HepG2 (cell line): ENCODE measurements around the gene ODAM. TPM values are rescaled to one million over a fixed set of nuclear protein-coding genes. Genes with fewer than 3 reads are reported as not detected.
A peak's percentile ranks its signal among the peaks of the same experiment; 100 is the strongest.

Experiments
- BORCS8-MEF2B ChIP-seq: sonication (generic); formaldehyde crosslinking; IDR thresholded peaks from 2 replicates; pipeline ENCODE4 v1.8.0; 2022; ENCODE audit warnings: mild to moderate bottlenecking, missing genetic modification reagents
- CCDC6 ChIP-seq: sonication (generic); formaldehyde crosslinking; IDR thresholded peaks from 2 replicates; pipeline ENCODE4 v1.8.1; 2022; ENCODE audit warnings: mild to moderate bottlenecking, missing genetic modification reagents, moderate library complexity
- FOSL1 ChIP-seq: sonication (generic); formaldehyde crosslinking; IDR thresholded peaks from 2 replicates; pipeline ENCODE4 v1.9.0; 2021; ENCODE audit warnings: missing genetic modification reagents, borderline replicate concordance
- HNRNPH1 ChIP-seq: fragments of 200-400 bp; formaldehyde crosslinking; optimal IDR thresholded peaks from 2 replicates; pipeline ENCODE3; 2017; ENCODE audit warnings: mild to moderate bottlenecking, low read depth, low read length
- HNRNPK ChIP-seq: fragments of 200-400 bp; formaldehyde crosslinking; IDR thresholded peaks from 2 replicates; pipeline ENCODE4 v1.6.1; 2018; ENCODE audit warnings: low read length, low read depth, moderate library complexity, mild to moderate bottlenecking; ENCODE audit not compliant: poor library complexity, severe bottlenecking
- NFAT5 ChIP-seq: sonication (generic); formaldehyde crosslinking; IDR thresholded peaks from 2 replicates; pipeline ENCODE4 v1.4.0; 2020; ENCODE audit warnings: missing genetic modification reagents
- NFKB2 ChIP-seq: sonication (generic); formaldehyde crosslinking; IDR thresholded peaks from 2 replicates; pipeline ENCODE4 v1.4.0; 2020; ENCODE audit warnings: missing genetic modification reagents, borderline replicate concordance
- PRPF4 ChIP-seq: fragments of 200-400 bp; formaldehyde crosslinking; IDR thresholded peaks from 2 replicates; pipeline ENCODE4 v1.6.1; 2016; ENCODE audit warnings: low read length, low read depth; ENCODE audit not compliant: poor library complexity, severe bottlenecking
- SMC3 ChIP-seq: IDR thresholded peaks from 2 replicates; pipeline ENCODE4 v1.6.1; 2011; ENCODE audit warnings: low read length, improper control_type of control experiment
- ZNF552 ChIP-seq: sonication (generic); formaldehyde crosslinking; IDR thresholded peaks from 2 replicates; pipeline ENCODE4 v1.9.0; 2022; ENCODE audit warnings: missing genetic modification reagents, mild to moderate bottlenecking, borderline replicate concordance
- ZNF879 ChIP-seq: sonication (generic); formaldehyde crosslinking; IDR thresholded peaks from 2 replicates; pipeline ENCODE4 v1.8.1; 2023; ENCODE audit warnings: missing genetic modification reagents
- ZXDC ChIP-seq: sonication (generic); formaldehyde crosslinking; IDR thresholded peaks from 2 replicates; pipeline ENCODE4 v1.5.0; 2020; ENCODE audit warnings: mild to moderate bottlenecking, missing genetic modification reagents
- polyA plus RNA-seq, 8 experiments: library from polyadenylated mRNA; depleted of rRNA in 3 of 8; stranded (reverse) in 7 of 8; unstranded in 1 of 8; fragments of >200 nt; fragmentation: Illumina TruSeq in 4 of 8; extraction: Trizol in 4 of 8; gene quantifications; 2 replicates each; pipeline versions ENCODE4 v1.2.1 to v1.2.3, GENCODE V29; 2011 to 2016; ENCODE audit warnings: low read depth in 4 of 8, missing spikeins in 1 of 8, mixed read lengths in 1 of 8; ENCODE audit not compliant: insufficient read depth in 1 of 8
- total RNA-seq, 5 experiments: library from RNA; depleted of rRNA; stranded (reverse); fragments of >200 nt; fragmentation: Illumina TruSeq; extraction: Trizol; gene quantifications; 2 replicates each; pipeline ENCODE4 v1.2.3, GENCODE V29; 2016; ENCODE audit warnings: low read depth in 1 of 5
- TF ChIP-seq, protein P1 (sequence below): sonication (generic); formaldehyde crosslinking; IDR thresholded peaks from 2 replicates; pipeline ENCODE4 v1.4.0; 2020; ENCODE audit warnings: missing genetic modification reagents
- TF ChIP-seq, protein P2 (sequence below): IDR thresholded peaks from 2 replicates; pipeline ENCODE4 v1.6.1; 2016; ENCODE audit warnings: mild to moderate bottlenecking, missing biosample characterization, missing genetic modification reagents
- TF ChIP-seq, protein P3 (sequence below): sonication (generic); formaldehyde crosslinking; IDR thresholded peaks from 2 replicates; pipeline ENCODE4 v1.8.1; 2022; ENCODE audit warnings: mild to moderate bottlenecking, missing genetic modification reagents

Gene ODAM
- total and polyA plus RNA-seq, 2 of the 13 experiments (the other 11 are each of a cell fraction or from before 2014, with no cell fraction given) = 94.6 to 115 TPM

- TF ChIP-seq, protein P1, sequence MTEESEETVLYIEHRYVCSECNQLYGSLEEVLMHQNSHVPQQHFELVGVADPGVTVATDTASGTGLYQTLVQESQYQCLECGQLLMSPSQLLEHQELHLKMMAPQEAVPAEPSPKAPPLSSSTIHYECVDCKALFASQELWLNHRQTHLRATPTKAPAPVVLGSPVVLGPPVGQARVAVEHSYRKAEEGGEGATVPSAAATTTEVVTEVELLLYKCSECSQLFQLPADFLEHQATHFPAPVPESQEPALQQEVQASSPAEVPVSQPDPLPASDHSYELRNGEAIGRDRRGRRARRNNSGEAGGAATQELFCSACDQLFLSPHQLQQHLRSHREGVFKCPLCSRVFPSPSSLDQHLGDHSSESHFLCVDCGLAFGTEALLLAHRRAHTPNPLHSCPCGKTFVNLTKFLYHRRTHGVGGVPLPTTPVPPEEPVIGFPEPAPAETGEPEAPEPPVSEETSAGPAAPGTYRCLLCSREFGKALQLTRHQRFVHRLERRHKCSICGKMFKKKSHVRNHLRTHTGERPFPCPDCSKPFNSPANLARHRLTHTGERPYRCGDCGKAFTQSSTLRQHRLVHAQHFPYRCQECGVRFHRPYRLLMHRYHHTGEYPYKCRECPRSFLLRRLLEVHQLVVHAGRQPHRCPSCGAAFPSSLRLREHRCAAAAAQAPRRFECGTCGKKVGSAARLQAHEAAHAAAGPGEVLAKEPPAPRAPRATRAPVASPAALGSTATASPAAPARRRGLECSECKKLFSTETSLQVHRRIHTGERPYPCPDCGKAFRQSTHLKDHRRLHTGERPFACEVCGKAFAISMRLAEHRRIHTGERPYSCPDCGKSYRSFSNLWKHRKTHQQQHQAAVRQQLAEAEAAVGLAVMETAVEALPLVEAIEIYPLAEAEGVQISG (CRISPR knock-in tag) = no peak
- TF ChIP-seq HNRNPH1 = no peak
- TF ChIP-seq ZNF879 (CRISPR knock-in tag) = no peak
- TF ChIP-seq PRPF4 = no peak
- TF ChIP-seq BORCS8-MEF2B = no peak
- no peak for TF ChIP-seq NFAT5 (CRISPR knock-in tag)
- no peak for TF ChIP-seq NFKB2 (CRISPR knock-in tag)
- no peak for TF ChIP-seq HNRNPK
- peak; percentile 53; the same call in 1 of the 2 replicates for TF ChIP-seq FOSL1
- TF ChIP-seq CCDC6 (CRISPR knock-in tag) = no peak
- TF ChIP-seq, protein P2, sequence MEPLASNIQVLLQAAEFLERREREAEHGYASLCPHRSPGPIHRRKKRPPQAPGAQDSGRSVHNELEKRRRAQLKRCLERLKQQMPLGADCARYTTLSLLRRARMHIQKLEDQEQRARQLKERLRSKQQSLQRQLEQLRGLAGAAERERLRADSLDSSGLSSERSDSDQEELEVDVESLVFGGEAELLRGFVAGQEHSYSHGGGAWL (CRISPR knock-in tag) = no peak
- TF ChIP-seq SMC3 = no peak
- no peak for TF ChIP-seq ZNF552
- TF ChIP-seq, protein P3, sequence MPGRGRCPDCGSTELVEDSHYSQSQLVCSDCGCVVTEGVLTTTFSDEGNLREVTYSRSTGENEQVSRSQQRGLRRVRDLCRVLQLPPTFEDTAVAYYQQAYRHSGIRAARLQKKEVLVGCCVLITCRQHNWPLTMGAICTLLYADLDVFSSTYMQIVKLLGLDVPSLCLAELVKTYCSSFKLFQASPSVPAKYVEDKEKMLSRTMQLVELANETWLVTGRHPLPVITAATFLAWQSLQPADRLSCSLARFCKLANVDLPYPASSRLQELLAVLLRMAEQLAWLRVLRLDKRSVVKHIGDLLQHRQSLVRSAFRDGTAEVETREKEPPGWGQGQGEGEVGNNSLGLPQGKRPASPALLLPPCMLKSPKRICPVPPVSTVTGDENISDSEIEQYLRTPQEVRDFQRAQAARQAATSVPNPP (CRISPR knock-in tag) = no peak; the same call in 1 of the 2 replicates
- TF ChIP-seq ZXDC = no peak
Measured at GRCh38 chr4:70182517-70183167, 12.9 kb upstream of the ODAM start (continued).
